ENCODE measurements around the gene FAM13C. TPM values are rescaled to one million over a fixed set of nuclear protein-coding genes. Genes with fewer than 3 reads are reported as not detected.

The FAM13C gene
- total and polyA plus RNA-seq, 8 donors, result 1.1 to 3.4 (median 2.2) TPM

DNA sequence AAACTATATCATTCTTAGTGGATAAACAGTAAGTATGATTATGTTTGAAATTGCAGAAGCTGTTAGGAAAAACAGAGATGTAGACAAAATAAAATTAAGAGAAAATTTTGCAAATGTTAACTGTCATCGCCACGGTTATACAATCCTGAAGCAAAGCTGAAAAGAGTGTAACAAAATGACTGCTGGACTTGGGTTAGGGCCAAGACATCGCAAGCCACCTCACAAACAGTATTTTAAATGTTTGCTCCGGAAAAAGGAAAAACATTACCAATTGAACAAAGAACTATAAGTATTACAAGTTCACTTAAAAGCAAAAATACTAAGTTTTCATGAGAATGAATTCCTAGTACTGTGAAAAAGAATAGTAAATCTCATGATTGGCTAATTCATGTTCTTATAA is 60.0 kb downstream of the FAM13C start:
- H3K4me3 ChIP-seq, result no peak overlapping the region
- intact Hi-C loops (cut with DNase I), result no loop called here
- H3K4me1 ChIP-seq, result no peaks in the 10 kb centered on the region
- FAIRE-seq (no peak), DNase-seq (no peak), ATAC-seq (no peak)
- no peaks in the 10 kb centered on the region for H3K36me3 ChIP-seq
- H3K27ac ChIP-seq, result no peak overlapping the region
- no peaks in the 10 kb centered on the region for H3K27me3 ChIP-seq
- WGBS, 2 donors, result 85 to 92% methylated on average over 4 of the region's 4 CpGs
- H3K9me3 ChIP-seq, result no peaks in the 10 kb centered on the region
- TF ChIP-seq, protein P1, sequence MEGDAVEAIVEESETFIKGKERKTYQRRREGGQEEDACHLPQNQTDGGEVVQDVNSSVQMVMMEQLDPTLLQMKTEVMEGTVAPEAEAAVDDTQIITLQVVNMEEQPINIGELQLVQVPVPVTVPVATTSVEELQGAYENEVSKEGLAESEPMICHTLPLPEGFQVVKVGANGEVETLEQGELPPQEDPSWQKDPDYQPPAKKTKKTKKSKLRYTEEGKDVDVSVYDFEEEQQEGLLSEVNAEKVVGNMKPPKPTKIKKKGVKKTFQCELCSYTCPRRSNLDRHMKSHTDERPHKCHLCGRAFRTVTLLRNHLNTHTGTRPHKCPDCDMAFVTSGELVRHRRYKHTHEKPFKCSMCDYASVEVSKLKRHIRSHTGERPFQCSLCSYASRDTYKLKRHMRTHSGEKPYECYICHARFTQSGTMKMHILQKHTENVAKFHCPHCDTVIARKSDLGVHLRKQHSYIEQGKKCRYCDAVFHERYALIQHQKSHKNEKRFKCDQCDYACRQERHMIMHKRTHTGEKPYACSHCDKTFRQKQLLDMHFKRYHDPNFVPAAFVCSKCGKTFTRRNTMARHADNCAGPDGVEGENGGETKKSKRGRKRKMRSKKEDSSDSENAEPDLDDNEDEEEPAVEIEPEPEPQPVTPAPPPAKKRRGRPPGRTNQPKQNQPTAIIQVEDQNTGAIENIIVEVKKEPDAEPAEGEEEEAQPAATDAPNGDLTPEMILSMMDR (IDR thresholded peaks at IDR 0.05), result no peak

DNA sequence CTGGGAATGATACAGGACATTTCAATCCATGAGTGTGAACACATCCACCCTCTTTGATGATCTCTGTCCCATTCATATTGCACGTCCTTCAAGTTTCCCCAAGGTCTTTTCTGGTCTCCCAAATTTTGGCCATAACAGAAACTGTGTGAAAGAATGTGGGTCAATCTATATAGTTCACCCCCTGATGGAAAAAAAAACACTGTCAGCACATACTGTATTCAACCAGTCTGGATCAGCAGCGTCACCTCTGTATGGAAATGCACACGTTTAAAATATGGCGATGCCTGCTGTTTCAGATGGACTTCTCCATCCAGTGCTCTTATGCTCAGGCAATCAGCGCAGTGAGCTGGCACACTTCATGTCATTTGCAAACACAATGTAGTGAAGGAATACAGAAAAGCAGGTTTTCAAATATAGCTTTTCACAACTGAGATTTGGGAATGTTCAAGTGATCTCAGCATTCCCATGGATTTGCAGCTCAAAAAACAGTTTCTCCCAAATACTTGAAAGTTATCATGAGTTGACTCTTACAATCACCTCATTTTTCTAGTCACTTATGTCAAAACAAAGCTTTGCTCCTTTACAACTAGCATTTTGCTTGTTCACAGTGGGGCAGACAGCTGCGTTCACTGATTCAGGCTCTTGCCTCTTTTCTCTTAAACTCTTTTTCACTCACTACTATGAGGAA is 61.1 kb downstream of the FAM13C start:
- intact Hi-C loops (cut with DNase I), result no loop called here
- H3K27ac ChIP-seq, result no peak overlapping the region
- TF ChIP-seq, protein P1 (IDR thresholded peaks at IDR 0.05), result no peak
- H3K9me3 ChIP-seq, result no peaks in the 10 kb centered on the region
- no peaks in the 10 kb centered on the region for H3K36me3 ChIP-seq
- H3K4me3 ChIP-seq, result no peak overlapping the region
- DNase-seq (no peak), FAIRE-seq (no peak), ATAC-seq (no peak)
- no peaks in the 10 kb centered on the region for H3K4me1 ChIP-seq
- whole genome bisulfite sequencing, 2 donors, result 80 to 88% methylated on average over 6 of the region's 6 CpGs
- H3K27me3 ChIP-seq, result no peaks in the 10 kb centered on the region

DNA sequence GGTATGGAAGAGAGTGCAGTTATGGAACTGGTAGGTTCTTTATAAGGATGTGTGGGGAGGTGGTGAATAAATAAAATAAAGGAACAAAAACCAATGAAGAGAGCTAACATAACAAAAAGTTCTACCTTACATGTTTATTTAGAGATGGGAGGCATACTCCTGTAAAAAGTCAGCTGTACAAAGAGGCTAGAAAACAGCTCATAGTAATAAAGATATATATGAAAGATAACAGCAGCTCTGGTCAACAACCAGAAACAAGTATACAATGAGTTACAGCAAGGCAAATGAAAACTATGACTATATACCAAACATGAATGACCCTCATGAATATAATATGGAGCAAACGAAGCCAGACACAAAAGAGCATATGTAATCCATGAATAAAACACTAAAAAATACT is 62.0 kb downstream of the FAM13C start:
- TF ChIP-seq, protein P1 (IDR thresholded peaks at IDR 0.05), result no peak
- Histone ChIP-seq H3K9me3 (no peaks in the 10 kb centered on the region), H3K4me3 (no peak overlapping the region), H3K27ac (no peak overlapping the region), H3K27me3 (no peaks in the 10 kb centered on the region), H3K36me3 (no peaks in the 10 kb centered on the region), H3K4me1 (no peaks in the 10 kb centered on the region)
- WGBS, 2 donors, result 48 to 50% methylated on average over 1 of the region's 1 CpG
- FAIRE-seq (no peak), DNase-seq (no peak), ATAC-seq (no peak)
- intact Hi-C loops (cut with DNase I), result no loop called here

DNA sequence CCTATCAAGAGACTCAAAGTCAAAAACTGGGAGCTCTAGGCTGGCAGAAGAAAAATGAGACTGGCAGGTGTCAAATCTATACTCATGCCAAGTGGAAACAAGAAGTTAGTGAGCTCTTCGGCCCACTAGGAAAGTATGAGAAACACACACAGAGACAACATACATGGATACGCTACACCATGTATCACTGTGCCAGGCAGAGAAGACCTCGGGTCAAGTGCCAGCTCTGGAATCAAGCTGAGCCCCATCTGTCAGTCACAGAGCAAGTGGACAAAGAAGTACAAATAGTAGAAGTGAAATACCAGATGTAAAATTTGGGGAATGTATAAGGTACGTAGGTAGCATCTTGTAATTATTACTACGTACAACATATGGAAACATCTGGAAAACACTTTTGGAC is 62.4 kb downstream of the FAM13C start:
- WGBS, 2 donors, result 66 to 79% methylated on average over 5 of the region's 5 CpGs
- H3K4me1 ChIP-seq, result no peaks in the 10 kb centered on the region
- TF ChIP-seq, protein P1 (IDR thresholded peaks at IDR 0.05), result no peak
- H3K27ac ChIP-seq, result no peak overlapping the region
- no peaks in the 10 kb centered on the region for H3K9me3 ChIP-seq
- FAIRE-seq (no peak), ATAC-seq (no peak), DNase-seq (no peak)
- intact Hi-C loops (cut with DNase I), result no loop called here
- H3K4me3 ChIP-seq, result no peak overlapping the region
- H3K36me3 ChIP-seq, result no peaks in the 10 kb centered on the region
- no peaks in the 10 kb centered on the region for H3K27me3 ChIP-seq

DNA sequence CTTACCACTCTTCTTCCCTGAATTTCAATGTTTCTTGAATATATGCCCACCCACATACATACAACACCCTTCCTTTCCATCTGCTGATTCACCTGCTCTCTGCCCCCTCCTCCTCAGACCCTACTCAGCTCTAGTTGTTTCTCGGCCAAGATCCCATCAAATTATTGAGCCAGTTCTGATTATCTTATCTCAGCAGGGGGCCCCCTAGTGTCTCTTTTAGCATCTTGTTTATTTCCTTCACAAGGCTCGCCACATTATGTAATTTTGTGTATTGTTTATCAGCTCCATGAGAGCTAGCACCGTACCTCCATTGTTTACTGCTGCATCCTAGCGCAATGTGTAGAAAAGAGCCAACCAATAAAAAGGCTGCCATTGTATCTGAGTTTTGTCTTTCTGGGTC is 71.9 kb downstream of the FAM13C start:
- FAIRE-seq, result no peak
- TF ChIP-seq, protein P1 (IDR thresholded peaks at IDR 0.05), result no peak
- Histone ChIP-seq H3K9me3 (no peaks in the 10 kb centered on the region), H3K4me1 (no peaks in the 10 kb centered on the region), H3K27me3 (no peaks in the 10 kb centered on the region), H3K27ac (no peak overlapping the region), H3K36me3 (no peaks in the 10 kb centered on the region), H3K4me3 (no peak overlapping the region)
- ATAC-seq, result no peak
- DNase-seq, result no peak
- 68 to 72% methylated on average over 4 of the region's 4 CpGs for WGBS, 2 donors
- intact Hi-C loops (cut with DNase I), result no loop called here
